ENCODE results near the gene TFDP1.

The TFDP1 gene

DNA sequence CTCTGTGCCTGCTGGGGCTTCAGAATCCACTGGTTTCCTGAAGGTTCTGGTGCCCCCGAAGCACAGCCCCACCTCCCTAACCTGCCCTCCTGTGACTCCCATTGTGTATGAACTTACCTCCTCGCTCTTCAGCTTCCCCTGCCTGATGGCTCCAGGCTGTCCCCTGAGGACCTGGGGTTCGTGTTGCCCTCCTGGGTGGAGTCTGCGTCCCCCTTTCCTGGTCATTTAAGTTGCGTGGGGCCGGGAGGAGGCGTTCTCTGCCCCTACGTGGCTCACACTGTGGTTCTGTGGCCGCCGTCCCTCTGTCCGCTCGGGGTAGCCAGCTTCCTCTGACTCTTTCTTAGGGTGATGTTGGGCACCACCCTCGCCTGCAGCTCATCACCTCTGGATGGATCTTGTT, 13.9 kb downstream of the TFDP1 start:
- TF ChIP-seq JUND (IDR thresholded peaks at IDR 0.05; ENCODE audit: low read depth) = no peak
- no peak for DNase-seq (ENCODE audit: low read depth in 1 of 2, low spot score in 1 of 2)
- in situ Hi-C loops (cut with HindIII; ENCODE audit: low pct_unique_long_range_greater_than_20kb, low sequenced_read_pairs) = no loop called here

DNA sequence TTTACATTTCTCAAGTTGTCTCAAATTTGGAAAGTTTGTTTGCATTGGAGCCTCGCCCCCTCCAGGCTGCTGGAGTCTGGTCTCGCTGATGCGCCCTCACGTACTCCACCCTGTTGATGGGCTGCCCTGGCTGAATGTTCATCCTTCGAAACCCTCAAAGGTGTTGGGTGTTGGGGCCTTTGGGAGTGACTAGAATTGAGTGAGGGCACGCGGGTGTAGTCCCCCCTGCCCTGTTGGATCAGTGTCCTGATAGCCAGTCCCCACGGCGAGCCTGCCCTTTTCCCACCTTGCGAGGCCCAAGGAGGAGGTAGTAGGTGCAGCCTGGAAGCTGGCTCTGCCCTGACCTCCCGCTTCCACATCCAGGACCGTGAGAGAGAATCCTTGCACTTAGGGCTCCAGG, 14.8 kb downstream of the TFDP1 start:
- in situ Hi-C loops (cut with HindIII; ENCODE audit: low pct_unique_long_range_greater_than_20kb, low sequenced_read_pairs) = no loop called here
- TF ChIP-seq JUND (IDR thresholded peaks at IDR 0.05; ENCODE audit: low read depth) = no peak
- no peak for DNase-seq (ENCODE audit: low read depth in 1 of 2, low spot score in 1 of 2)

DNA sequence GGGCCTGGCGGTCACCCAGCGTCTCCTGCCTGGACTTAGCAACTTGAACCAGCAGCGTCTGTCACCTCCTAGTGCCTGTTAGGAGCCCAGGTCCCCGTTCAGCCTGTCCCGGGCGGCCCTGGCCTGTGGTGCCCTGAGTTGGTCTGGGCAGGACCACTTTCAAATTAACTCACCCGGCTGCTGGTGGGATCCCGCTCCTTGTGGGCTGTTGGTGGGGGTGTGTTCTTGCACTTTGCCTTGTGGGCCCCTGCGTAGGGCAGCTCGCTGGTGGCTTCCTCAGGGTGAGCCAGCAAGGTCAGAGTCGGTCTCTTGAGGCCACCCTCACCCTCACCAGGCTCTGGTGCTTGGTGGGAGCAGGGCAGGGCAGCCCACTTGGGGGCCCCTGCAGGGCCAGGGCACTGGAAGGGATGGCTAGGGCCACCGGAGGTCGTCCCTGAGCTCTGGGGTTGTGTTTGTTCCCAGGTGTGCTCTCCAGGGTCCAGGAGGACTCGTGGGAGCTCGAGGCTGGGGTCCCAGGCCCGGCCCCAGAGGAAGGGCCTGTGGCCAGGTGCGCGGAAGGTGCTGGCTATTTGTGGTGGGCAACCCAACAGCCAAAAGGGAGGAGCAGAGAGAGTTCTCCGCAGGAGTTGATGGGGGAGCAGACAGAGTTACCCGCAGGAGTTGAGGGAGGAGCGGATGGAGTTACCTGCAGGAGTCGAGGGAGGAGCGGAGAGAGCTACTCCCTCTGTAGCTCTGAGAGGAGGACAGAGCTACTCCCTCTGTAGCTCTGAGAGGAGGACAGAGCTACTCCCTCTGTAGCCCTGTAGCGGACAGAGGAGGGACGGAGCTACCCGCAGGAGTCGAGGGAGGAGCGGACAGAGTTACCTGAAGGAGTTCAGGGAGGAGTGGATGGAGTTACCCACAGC, 16.9 kb downstream of the TFDP1 start:
- no peak for DNase-seq (ENCODE audit: low read depth in 1 of 2, low spot score in 1 of 2)
- no peak for TF ChIP-seq JUND (IDR thresholded peaks at IDR 0.05; ENCODE audit: low read depth)
- in situ Hi-C loops (cut with HindIII; ENCODE audit: low pct_unique_long_range_greater_than_20kb, low sequenced_read_pairs) = no loop called here

DNA sequence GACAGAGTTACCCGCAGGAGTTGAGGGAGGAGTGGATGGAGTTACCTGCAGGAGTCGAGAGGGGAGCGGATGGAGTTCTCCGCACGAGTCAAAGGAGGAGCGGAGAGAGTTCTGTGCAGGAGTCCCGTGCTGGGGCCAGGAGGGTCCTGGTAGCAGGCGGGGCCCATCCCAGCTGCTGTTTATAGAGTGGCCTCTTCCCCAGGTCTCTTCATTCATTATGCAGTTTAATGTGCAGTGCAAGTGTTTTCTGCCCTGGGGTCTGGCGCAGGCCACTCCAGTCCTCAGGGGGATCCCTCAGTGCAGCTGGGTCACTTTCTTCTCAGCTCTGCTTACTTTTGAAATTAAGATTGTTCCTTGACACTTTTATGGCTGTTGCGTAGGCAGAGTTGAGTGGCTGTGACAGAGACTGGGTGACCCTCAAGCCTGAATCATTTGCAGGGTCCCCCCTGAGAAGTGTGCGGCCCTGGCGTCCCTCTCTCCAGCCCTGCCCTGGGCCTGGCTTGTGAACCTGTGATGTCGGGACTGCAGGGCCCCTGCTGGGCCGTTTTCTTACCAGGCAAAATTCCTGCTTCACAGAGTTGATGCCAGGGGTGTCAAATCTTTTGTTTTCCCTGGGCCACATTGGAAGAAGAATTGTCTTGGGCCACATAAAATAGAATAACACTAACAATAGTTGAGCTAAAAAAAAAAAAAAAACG, 17.9 kb downstream of the TFDP1 start:
- in situ Hi-C loops (cut with HindIII; ENCODE audit: low pct_unique_long_range_greater_than_20kb, low sequenced_read_pairs) = no loop called here
- no peak for TF ChIP-seq JUND (IDR thresholded peaks at IDR 0.05; ENCODE audit: low read depth)
- DNase-seq (ENCODE audit: low read depth in 1 of 2, low spot score in 1 of 2) = no peak

DNA sequence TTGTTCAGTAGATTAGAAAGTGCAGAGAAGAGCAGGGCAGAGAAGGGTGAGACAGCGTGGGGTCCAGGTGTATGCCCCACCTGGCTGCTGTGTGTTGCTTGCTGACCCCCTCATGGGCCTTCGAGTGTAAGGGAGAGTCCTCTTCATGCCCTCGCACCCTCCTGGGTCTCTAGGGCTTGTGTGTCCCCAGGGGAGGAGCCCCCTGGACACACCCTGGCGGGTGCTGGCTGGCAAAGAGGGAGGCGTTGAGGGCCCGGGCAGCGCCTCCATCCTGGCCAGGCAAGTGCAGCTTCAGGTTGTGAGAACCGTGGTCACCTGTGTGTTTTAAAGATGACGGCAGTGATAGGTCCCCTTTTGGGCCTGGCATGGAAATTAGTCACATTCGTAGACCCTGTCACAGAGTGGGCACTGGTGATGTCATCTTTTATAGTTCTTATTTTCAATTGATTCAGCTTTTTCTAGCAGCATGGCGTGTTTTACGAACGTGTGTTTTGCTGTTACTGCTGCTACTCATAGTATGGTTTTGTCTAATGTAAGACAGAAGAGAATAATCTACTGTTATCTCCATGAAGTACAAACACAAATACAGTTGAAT, 18.7 kb downstream of the TFDP1 start:
- no peak for TF ChIP-seq JUND (IDR thresholded peaks at IDR 0.05; ENCODE audit: low read depth)
- DNase-seq (ENCODE audit: low read depth in 1 of 2, low spot score in 1 of 2) = no peak
- in situ Hi-C loops (cut with HindIII; ENCODE audit: low pct_unique_long_range_greater_than_20kb, low sequenced_read_pairs) = no loop called here

DNA sequence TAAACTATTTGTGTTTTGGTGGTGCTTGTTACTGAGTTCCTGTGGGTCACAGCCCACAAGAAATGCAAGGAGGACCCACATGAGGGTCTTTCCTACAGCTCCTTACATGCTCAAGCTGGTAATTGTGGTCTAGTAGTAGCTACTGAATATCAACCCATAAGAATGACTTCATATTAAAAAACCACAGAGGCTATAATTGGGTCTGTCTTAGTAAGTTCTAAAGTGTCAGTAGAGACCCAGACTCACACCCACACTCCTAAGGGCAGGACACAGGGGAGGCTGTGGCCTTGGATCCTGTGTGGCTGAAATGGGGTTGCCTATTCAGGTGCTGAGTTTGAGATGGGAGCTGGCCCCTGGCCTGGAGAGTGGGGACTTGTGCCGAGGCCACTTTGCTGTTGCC, 19.6 kb downstream of the TFDP1 start:
- no peak for DNase-seq (ENCODE audit: low read depth in 1 of 2, low spot score in 1 of 2)
- in situ Hi-C loops (cut with HindIII; ENCODE audit: low pct_unique_long_range_greater_than_20kb, low sequenced_read_pairs) = no loop called here
- TF ChIP-seq JUND (IDR thresholded peaks at IDR 0.05; ENCODE audit: low read depth) = no peak

DNA sequence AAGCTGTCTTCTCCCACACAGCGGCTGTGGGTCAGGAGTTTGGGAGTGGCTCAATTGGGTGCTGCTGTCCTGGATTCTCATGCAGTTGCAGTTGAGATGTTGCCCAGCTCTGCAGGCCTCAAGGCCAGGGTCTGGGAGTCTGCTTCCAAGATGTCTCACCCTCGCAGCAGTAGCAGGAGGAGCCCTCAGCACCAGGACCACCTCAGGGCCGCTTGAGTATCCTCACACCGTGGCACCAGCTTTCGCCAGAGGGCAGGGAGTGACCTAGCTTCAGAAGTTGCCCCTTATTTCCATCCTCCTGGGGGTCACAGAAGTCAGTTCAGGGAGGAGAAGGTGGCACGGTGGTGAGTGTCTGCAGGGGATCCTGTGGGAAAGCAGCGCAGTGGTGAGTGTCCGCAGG, 20.9 kb downstream of the TFDP1 start:
- in situ Hi-C loops (cut with HindIII; ENCODE audit: low pct_unique_long_range_greater_than_20kb, low sequenced_read_pairs) = no loop called here
- TF ChIP-seq JUND (IDR thresholded peaks at IDR 0.05; ENCODE audit: low read depth) = no peak
- DNase-seq (ENCODE audit: low read depth in 1 of 2, low spot score in 1 of 2) = no peak

DNA sequence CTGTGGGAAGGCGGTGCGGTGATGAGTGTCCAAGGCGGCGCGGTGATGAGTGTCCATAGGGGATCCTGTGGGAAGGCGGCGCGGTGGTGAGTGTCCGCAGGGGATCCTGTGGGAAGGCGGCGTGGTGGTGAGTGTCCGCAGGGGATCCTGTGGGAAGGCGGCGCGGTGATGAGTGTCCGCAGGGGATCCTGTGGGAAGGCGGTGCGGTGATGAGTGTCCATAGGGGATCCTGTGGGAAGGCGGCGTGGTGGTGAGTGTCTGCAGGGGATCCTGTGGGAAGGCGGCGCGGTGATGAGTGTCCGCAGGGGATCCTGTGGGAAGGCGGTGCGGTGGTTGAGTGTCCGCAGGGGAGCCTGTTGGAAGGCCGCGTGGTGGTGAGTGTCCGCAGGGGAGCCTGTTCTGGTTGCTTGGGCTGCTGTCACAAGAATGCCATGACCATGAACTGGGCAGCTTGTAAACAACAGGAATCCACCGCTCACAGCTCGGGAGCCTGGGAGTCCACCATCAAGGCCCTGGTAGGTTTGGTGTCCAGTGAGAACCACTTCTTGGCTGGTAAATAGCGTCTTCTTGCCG, 21.4 kb downstream of the TFDP1 start:
- TF ChIP-seq JUND (IDR thresholded peaks at IDR 0.05; ENCODE audit: low read depth) = no peak
- in situ Hi-C loops (cut with HindIII; ENCODE audit: low pct_unique_long_range_greater_than_20kb, low sequenced_read_pairs) = no loop called here
- no peak for DNase-seq (ENCODE audit: low read depth in 1 of 2, low spot score in 1 of 2)

DNA sequence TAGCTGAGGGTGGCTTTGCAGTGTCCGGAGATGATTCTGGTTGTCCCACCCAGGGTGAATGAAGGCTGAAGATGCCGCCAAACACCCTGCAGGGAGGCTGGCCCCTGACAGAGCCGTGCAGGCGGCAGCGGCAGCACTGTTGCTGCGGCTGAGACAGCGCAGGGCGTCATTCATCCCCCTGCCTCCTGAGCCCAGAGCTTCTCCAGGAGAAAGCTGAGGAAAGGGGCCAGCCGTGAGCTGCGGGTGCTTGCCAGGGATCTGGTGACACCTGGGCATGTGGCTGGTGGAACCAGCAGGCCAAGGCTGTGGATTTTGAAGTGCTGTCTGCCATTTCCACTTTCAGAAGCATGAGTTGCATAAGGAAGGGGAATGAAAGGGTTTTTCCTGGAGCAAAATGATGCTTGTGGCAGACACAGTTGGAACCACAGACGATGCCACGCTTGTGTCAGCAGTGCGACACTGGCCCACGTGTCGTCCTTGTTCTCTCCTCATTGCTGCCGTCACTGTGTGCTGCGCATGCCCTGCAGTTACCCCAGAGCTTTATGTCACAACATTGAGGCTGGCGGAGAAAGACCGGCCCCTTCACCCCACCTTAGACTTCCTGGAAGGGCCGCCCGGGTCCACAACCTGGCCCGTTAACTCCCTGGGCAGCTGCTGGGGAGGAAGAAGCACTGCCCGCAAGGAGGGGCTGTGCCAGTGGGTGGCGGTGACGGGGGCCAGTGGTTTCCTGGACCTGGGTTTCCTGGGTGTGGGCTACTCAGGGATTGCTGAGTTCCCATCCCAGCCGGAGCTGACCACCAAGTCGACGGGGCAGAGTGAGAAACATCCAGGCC, 22.7 kb downstream of the TFDP1 start:
- no peak for TF ChIP-seq JUND (IDR thresholded peaks at IDR 0.05; ENCODE audit: low read depth)
- no peak for DNase-seq (ENCODE audit: low read depth in 1 of 2, low spot score in 1 of 2)
- in situ Hi-C loops (cut with HindIII; ENCODE audit: low pct_unique_long_range_greater_than_20kb, low sequenced_read_pairs) = no loop called here

DNA sequence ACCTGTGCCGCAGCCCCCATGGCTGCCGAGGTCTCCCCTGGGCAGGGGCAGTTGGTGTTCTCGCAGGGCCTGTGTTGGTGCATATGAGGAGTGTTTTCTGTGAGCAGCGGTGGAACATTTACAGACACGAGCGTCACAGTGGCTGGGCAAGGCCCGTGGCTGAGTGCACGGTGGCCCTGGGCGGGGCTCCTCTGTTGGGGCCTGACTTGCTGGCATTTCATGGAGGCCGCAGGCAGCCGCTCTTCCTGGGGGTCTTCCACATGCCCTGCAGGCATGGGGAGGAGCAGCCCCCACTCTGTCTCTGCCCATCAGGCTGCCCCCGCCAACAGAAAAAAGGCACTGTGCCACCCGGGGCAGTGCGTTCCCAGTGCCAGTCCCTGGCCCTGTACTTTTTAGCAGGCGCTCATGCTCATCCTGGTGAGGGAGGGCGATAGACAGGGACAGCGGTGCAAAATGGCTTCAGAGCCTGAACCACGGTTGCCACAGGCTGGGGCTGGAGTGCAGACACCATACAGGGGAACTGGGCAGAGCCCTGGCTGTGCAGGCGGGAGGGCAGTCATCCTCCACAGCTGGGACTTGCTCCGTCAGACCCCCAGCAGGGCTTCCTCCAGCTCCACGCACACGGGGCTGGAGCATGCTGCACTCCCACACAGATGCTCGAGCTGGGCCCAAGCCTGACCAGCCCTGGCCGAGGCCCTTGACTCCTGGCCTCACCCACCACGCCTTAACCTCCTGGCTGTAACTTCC, 23.5 kb downstream of the TFDP1 start:
- no peak for DNase-seq (ENCODE audit: low read depth in 1 of 2, low spot score in 1 of 2)
- in situ Hi-C loops (cut with HindIII; ENCODE audit: low pct_unique_long_range_greater_than_20kb, low sequenced_read_pairs) = no loop called here

DNA sequence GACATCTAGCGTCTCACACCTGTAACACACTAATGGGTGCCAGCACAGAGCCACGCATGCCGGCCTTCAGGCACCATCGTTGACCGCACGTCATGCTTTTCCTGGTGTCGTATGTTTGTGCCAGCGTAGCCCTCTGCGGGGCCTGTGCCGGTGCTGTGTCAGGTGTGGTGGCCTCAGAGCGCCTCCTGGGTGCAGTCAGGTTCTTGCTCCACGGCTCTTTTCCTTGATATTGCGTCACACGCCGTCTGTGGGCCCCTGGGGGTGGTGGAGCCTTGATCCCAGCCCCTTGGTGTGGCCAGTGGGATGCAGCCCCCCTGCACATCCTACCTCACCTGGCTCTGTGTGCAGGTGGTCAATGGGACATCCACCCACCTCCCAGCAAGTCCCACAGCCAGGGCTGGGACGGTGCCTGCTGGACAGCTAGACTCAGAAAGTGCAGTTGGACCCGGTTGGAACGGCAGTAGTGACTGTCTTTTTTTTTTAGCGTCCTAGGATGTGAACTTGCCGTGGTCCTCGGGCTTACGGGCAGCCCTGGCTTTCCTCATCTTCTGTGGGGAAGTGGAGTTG, 24.5 kb downstream of the TFDP1 start:
- TF ChIP-seq JUND (IDR thresholded peaks at IDR 0.05; ENCODE audit: low read depth) = no peak
- no peak for DNase-seq (ENCODE audit: low read depth in 1 of 2, low spot score in 1 of 2)
- in situ Hi-C loops (cut with HindIII; ENCODE audit: low pct_unique_long_range_greater_than_20kb, low sequenced_read_pairs) = no loop called here

More for the DNA sequence above, 23.5 kb downstream of the TFDP1 start:
- no peak for TF ChIP-seq JUND (IDR thresholded peaks at IDR 0.05; ENCODE audit: low read depth)

Measured in T47D (cell line).